CD4-positive, alpha-beta T cell (primary cell): Measurements from ENCODE around the gene AUTS2. TPM values are rescaled to one million over a fixed set of nuclear protein-coding genes. Genes with fewer than 3 reads are reported as not detected.

Experiments
- ATAC-seq: fragments of 200-7000 bp; cut with Tn5 transposase; one replicate; pipeline ENCODE4 v1.10.0; 2022; ENCODE audit warnings: mild to moderate bottlenecking; ENCODE audit not compliant: poor library complexity
- CTCF ChIA-PET: fragments of 350-600 bp; sonication (Branson Sonifier 250); formaldehyde crosslinking; loops from one replicate; lab custom pipeline; 2021; ENCODE audit warnings: antibody characterized with exemption, inconsistent platforms; lab: Charles Lee
- POLR2A ChIA-PET: fragments of 350-600 bp; sonication (Branson Sonifier 250); formaldehyde crosslinking; loops from one replicate; lab custom pipeline; 2021; ENCODE audit warnings: antibody characterized with exemption, inconsistent platforms; lab: Charles Lee
- DNase-seq, 14 experiments: peaks; one replicate each; pipeline ENCODE4 v3.0.0-alpha.2; 2013 to 2020; ENCODE audit warnings: mixed read lengths in 2 of 14
- H3K27ac ChIP-seq, 2 donors: one replicate each; pipeline versions ENCODE4 v1.5.1 to v1.7.0; 2013; ENCODE audit warnings: low read length in 2 of 2, low read depth in 1 of 2, mild to moderate bottlenecking in 1 of 2
- H3K27me3 ChIP-seq, 2 experiments: 1 replicate in 1 of 2; 2 replicates in 1 of 2; pipeline versions ENCODE4 v1.6.1 to v1.7.0; 2013; ENCODE audit warnings: low read length in 2 of 2, control low read depth in 1 of 2, mild to moderate bottlenecking in 1 of 2, moderate library complexity in 1 of 2; ENCODE audit not compliant: insufficient read depth in 2 of 2, control insufficient read depth in 1 of 2
- H3K36me3 ChIP-seq: one replicate; pipeline ENCODE4 v1.6.1; 2013; ENCODE audit warnings: low read length, control low read depth; ENCODE audit not compliant: insufficient read depth
- H3K4me1 ChIP-seq: one replicate; pipeline ENCODE4 v1.6.1; 2013; ENCODE audit warnings: low read length, control low read depth; ENCODE audit not compliant: insufficient read depth
- H3K4me3 ChIP-seq: one replicate; pipeline ENCODE4 v1.5.1; 2013; ENCODE audit warnings: mild to moderate bottlenecking, low read length, moderate library complexity
- H3K9me3 ChIP-seq, 2 experiments: 1 replicate in 1 of 2; 2 replicates in 1 of 2; pipeline versions ENCODE4 v1.6.1 to v1.7.0; 2013; ENCODE audit warnings: low read length in 2 of 2, mild to moderate bottlenecking in 2 of 2, control low read depth in 1 of 2, moderate library complexity in 1 of 2; ENCODE audit not compliant: control insufficient read depth in 1 of 2, insufficient read depth in 1 of 2
- H3K27ac Mint-ChIP-seq: one replicate; pipeline ENCODE4 v1.8.0; 2020; ENCODE audit warnings: mixed read lengths
- H3K27me3 Mint-ChIP-seq: one replicate; pipeline ENCODE4 v1.8.0; 2021; ENCODE audit warnings: mixed read lengths
- H3K36me3 Mint-ChIP-seq: one replicate; pipeline ENCODE4 v1.8.0; 2021; ENCODE audit warnings: low read depth, mixed read lengths
- H3K4me1 Mint-ChIP-seq: one replicate; pipeline ENCODE4 v1.8.0; 2021; ENCODE audit warnings: low read depth, mixed read lengths
- H3K4me3 Mint-ChIP-seq: one replicate; pipeline ENCODE4 v1.8.0; 2020; ENCODE audit warnings: mild to moderate bottlenecking, mixed read lengths
- H3K9me3 Mint-ChIP-seq: one replicate; pipeline ENCODE4 v1.8.0; 2020; ENCODE audit warnings: mixed read lengths
- CTCF ChIP-seq: fragments of 200-600 bp; IDR thresholded peaks from one replicate; pipeline ENCODE4 v1.8.0; 2022; ENCODE audit warnings: antibody characterized with exemption, mild to moderate bottlenecking
- intact Hi-C, 2 experiments: fragments of 100-400 bp; cut with DNase I in 1 of 2; cut with micrococcal nuclease in 1 of 2; formaldehyde crosslinking; loops; one replicate each; pipeline versions ENCODE4 v1.15.1 to v1.9.0; 2023 to 2025; cut with DNase I, micrococcal nuclease
- total RNA-seq, 174 experiments: library from RNA in 2 of 174; stranded (reverse) in 2 of 174; gene quantifications; one replicate each; pipeline ENCODE4 v1.2.3 and lab custom pipeline; 2021 to 2026

Gene AUTS2
- total RNA-seq, 2 experiments from 2014 or later, result 43.6 to 47.6 TPM

GRCh38 chr7:70833726-70834125 lies 1235.5 kb downstream of the AUTS2 start:
- ChIA-PET CTCF (no interaction called here), POLR2A (no interaction called here)
- no peaks in the 10 kb centered on the region for H3K36me3 Mint-ChIP-seq
- no peaks in the 10 kb centered on the region for H3K9me3 Mint-ChIP-seq
- peaks cover 0 to 2% of the 10 kb centered on the region in 2 experiments for H3K27me3 ChIP-seq
- H3K4me3 Mint-ChIP-seq, result no peak overlapping the region
- ATAC-seq, result no peak
- intact Hi-C loops, result loop anchor here in 1 of 2 experiments (10.0 kb wide), 1 partner anchor 1009 kb away; no protein-coding TSS in a partner anchor
- no peak for TF ChIP-seq CTCF
- H3K4me3 ChIP-seq, result no peak overlapping the region
- H3K27ac ChIP-seq, result no peak overlapping the region
- DNase-seq, result no peak
- H3K4me1 ChIP-seq, result peaks cover 11% of the 10 kb centered on the region
- H3K27me3 Mint-ChIP-seq, result peaks cover 18% of the 10 kb centered on the region
- no peak overlapping the region for H3K27ac Mint-ChIP-seq
- no peaks in the 10 kb centered on the region for H3K36me3 ChIP-seq
- peaks cover 9% of the 10 kb centered on the region for H3K4me1 Mint-ChIP-seq
- no peaks in the 10 kb centered on the region for H3K9me3 ChIP-seq

GRCh38 chr7:70834424-70834823 lies 1236.1 kb downstream of the AUTS2 start:
- Mint-ChIP-seq H3K27me3 (peaks cover 12% of the 10 kb centered on the region), H3K4me1 (peaks cover 3% of the 10 kb centered on the region), H3K9me3 (no peaks in the 10 kb centered on the region), H3K36me3 (no peaks in the 10 kb centered on the region), H3K4me3 (no peak overlapping the region), H3K27ac (no peak overlapping the region)
- Histone ChIP-seq H3K36me3 (no peaks in the 10 kb centered on the region), H3K4me3 (no peak overlapping the region), H3K27ac (no peak overlapping the region), H3K4me1 (peaks cover 5% of the 10 kb centered on the region), H3K27me3 (no peaks in the 10 kb centered on the region), H3K9me3 (no peaks in the 10 kb centered on the region)
- intact Hi-C loops, result loop anchor here in 1 of 2 experiments (10.0 kb wide), 1 partner anchor 1010 kb away; no protein-coding TSS in a partner anchor
- DNase-seq (no peak), ATAC-seq (no peak)
- TF ChIP-seq CTCF, result no peak
- CTCF ChIA-PET, result no interaction called here
- POLR2A ChIA-PET, result no interaction called here

- no peak overlapping the region for H3K27ac ChIP-seq
- Mint-ChIP-seq H3K27ac (no peak overlapping the region), H3K9me3 (peaks cover under 1% of the 10 kb centered on the region), H3K4me1 (no peaks in the 10 kb centered on the region), H3K4me3 (no peak overlapping the region), H3K36me3 (no peaks in the 10 kb centered on the region), H3K27me3 (peaks cover 9% of the 10 kb centered on the region)
- TF ChIP-seq CTCF, result no peak
- no peaks in the 10 kb centered on the region for H3K27me3 ChIP-seq
- intact Hi-C loops, result loop anchor here in 1 of 2 experiments (10.0 kb wide), 1 partner anchor 1011 kb away; no protein-coding TSS in a partner anchor
- H3K9me3 ChIP-seq, result no peaks in the 10 kb centered on the region
- H3K36me3 ChIP-seq, result no peaks in the 10 kb centered on the region
- POLR2A ChIA-PET, result no interaction called here
- no peak overlapping the region for H3K4me3 ChIP-seq
- ATAC-seq (no peak), DNase-seq (no peak)
- CTCF ChIA-PET, result interaction anchor here (0.5 kb wide), 1 partner anchor 80 kb away, joined by 3 read pairs; no protein-coding TSS in a partner anchor
- no peaks in the 10 kb centered on the region for H3K4me1 ChIP-seq
Measured at GRCh38 chr7:70835658-70836057, 1237.4 kb downstream of the AUTS2 start.
